Cardiac muscle cell (in vitro differentiated cells and primary cell): Measurements from ENCODE around the gene GET3. TPM values are rescaled to one million over a fixed set of nuclear protein-coding genes. Genes with fewer than 3 reads are reported as not detected.
A peak's percentile ranks its signal among the peaks of the same experiment; 100 is the strongest.

ENCODE experiments used
- DNase-seq, 2 donors: peaks; one replicate each; pipeline versions ENCODE4 v3.0.0 to v3.0.0-alpha.2; 2010 to 2017; ENCODE audit warnings: low read depth in 1 of 2, low spot score in 1 of 2
- H3K27ac ChIP-seq: fragments of 200-600 bp; sonication (generic); 2 replicates; pipeline ENCODE4 v1.5.1; 2016
- H3K27me3 ChIP-seq: fragments of 200-600 bp; sonication (generic); 2 replicates; pipeline ENCODE4 v1.6.0; 2016; ENCODE audit warnings: control low read depth
- H3K36me3 ChIP-seq: fragments of 200-600 bp; sonication (generic); 2 replicates; pipeline ENCODE4 v1.5.1; 2016; ENCODE audit warnings: control low read depth
- H3K4me1 ChIP-seq: fragments of 200-600 bp; sonication (generic); 2 replicates; pipeline ENCODE4 v1.8.1; 2017; ENCODE audit warnings: low read depth, mild to moderate bottlenecking, mixed run types
- H3K4me3 ChIP-seq: fragments of 200-600 bp; sonication (generic); 2 replicates; pipeline ENCODE4 v1.5.1; 2016; ENCODE audit warnings: mild to moderate bottlenecking
- H3K9me3 ChIP-seq: fragments of 200-600 bp; sonication (generic); 2 replicates; pipeline ENCODE4 v1.5.1; 2017; ENCODE audit warnings: low read depth, mild to moderate bottlenecking, control low read depth
- CTCF ChIP-seq: IDR thresholded peaks from 2 replicates; pipeline ENCODE4 v1.5.1; 2012; ENCODE audit warnings: low read depth, mild to moderate bottlenecking, low read length
- polyA plus RNA-seq: library from polyadenylated mRNA; unstranded; fragments of >200 nt; fragmentation: Nextera tagmentation; extraction: Ambion mirVana; gene quantifications from 2 replicates; pipeline ENCODE4 v1.2.1, GENCODE V29; 2016
- total RNA-seq: library from RNA; depleted of rRNA; stranded (reverse); fragments of >200 nt; gene quantifications from 2 replicates; pipeline ENCODE4 v1.2.3, GENCODE V29; 2016

GET3 gene
- total and polyA plus RNA-seq, 2 experiments from 2014 or later, result 44.8 to 103 TPM

- Histone ChIP-seq H3K27me3 (no peaks in the 10 kb centered on the region), H3K27ac (no peak overlapping the region), H3K4me3 (no peak overlapping the region), H3K36me3 (no peaks in the 10 kb centered on the region), H3K9me3 (no peaks in the 10 kb centered on the region), H3K4me1 (peaks cover 38% of the 10 kb centered on the region)
- TF ChIP-seq CTCF, result no peak
- DNase-seq, result no peak
These were observed 50.2 kb downstream of the GET3 start for GRCh38 chr19:12787458-12787857.

- Histone ChIP-seq H3K36me3 (no peaks in the 10 kb centered on the region), H3K4me1 (peaks cover 34% of the 10 kb centered on the region), H3K27ac (peak overlapping the region; percentile 83), H3K4me3 (no peak overlapping the region), H3K9me3 (no peaks in the 10 kb centered on the region), H3K27me3 (no peaks in the 10 kb centered on the region)
- no peak for TF ChIP-seq CTCF
- DNase-seq, result peak in 1 of 2 donors; percentile 25
These were observed 50.9 kb downstream of the GET3 start for GRCh38 chr19:12788042-12788681.

GRCh38 chr19:12788682-12789097 lies 51.4 kb downstream of the GET3 start:
- Histone ChIP-seq H3K27ac (peak overlapping the region; percentile 83), H3K36me3 (no peaks in the 10 kb centered on the region), H3K4me3 (peak overlapping the region; percentile 25), H3K4me1 (peaks cover 30% of the 10 kb centered on the region), H3K27me3 (no peaks in the 10 kb centered on the region), H3K9me3 (no peaks in the 10 kb centered on the region)
- peak; percentile 73 to 78 for DNase-seq
- no peak for TF ChIP-seq CTCF

GRCh38 chr19:12789098-12789903 lies 52.0 kb downstream of the GET3 start:
- no peak for DNase-seq
- no peaks in the 10 kb centered on the region for H3K36me3 ChIP-seq
- H3K4me3 ChIP-seq, result peak overlapping the region; percentile 25
- no peak for TF ChIP-seq CTCF
- H3K9me3 ChIP-seq, result no peaks in the 10 kb centered on the region
- H3K27me3 ChIP-seq, result no peaks in the 10 kb centered on the region
- peak overlapping the region; percentile 83 for H3K27ac ChIP-seq
- H3K4me1 ChIP-seq, result peaks cover 27% of the 10 kb centered on the region

- peak overlapping the region; percentile 83 for H3K27ac ChIP-seq
- H3K27me3 ChIP-seq, result no peaks in the 10 kb centered on the region
- no peaks in the 10 kb centered on the region for H3K9me3 ChIP-seq
- peaks cover 26% of the 10 kb centered on the region for H3K4me1 ChIP-seq
- H3K4me3 ChIP-seq, result peak overlapping the region; percentile 25
- no peaks in the 10 kb centered on the region for H3K36me3 ChIP-seq
- TF ChIP-seq CTCF, result no peak
- peak; percentile 97 to 99 for DNase-seq
These were observed 52.8 kb downstream of the GET3 start for GRCh38 chr19:12789904-12790619.
